Erythroblast (primary cell): ENCODE results near the gene WDR3.

Experiments used
- GATA1 ChIP-seq: IDR thresholded peaks from 2 replicates; pipeline ENCODE4 v1.6.1; 2011; ENCODE audit warnings: low read depth, mild to moderate bottlenecking, control low read depth, low read length, moderate library complexity
- POLR2A ChIP-seq: IDR thresholded peaks from 2 replicates; pipeline ENCODE4 v1.6.1; 2011; ENCODE audit warnings: mild to moderate bottlenecking, low read length

DNA sequence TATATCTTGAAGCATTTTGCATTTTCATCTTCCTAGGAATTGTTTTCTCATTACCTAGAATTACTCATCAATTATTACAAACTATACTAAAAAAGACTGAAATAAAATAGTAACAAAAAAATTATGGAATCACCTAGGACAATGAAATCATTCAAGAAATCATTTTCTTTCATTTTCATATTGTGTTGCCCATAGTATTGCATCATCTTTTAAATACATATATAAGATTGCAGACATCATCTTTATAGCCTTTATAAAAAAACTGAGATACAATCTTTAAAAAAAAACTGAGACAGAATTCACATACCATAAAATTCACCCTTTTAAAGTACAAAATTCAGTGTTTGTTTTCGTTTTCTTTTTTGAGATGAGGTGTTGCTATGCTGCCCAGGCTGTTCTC lies 29.7 kb upstream of the WDR3 start:
- no peak for TF ChIP-seq POLR2A
- no peak for TF ChIP-seq GATA1
